GM12878 (cell line): ENCODE results near the gene SMAD9. TPM values are rescaled to one million over a fixed set of nuclear protein-coding genes. Genes with fewer than 3 reads are reported as not detected.

Experiments
- ATAC-seq: fragments of 200-7000 bp; cut with Tn5 transposase; 3 replicates; pipeline ENCODE4 v1.9.1; 2020; ENCODE audit warnings: mild to moderate bottlenecking, moderate library complexity
- BruUV-seq: library from RNA; stranded (reverse); fragments of 400-500 nt; replicated peaks from 2 replicates; lab custom pipeline; 2021; lab: Mats Ljungman, UMichigan
- CTCF ChIA-PET: fragments of 300-600 bp; sonication (Branson Sonifier 250); formaldehyde crosslinking; extraction: SDS; loops from one replicate; lab custom pipeline; 2021; ENCODE audit warnings: inconsistent platforms; lab: Yijun Ruan, JAX
- POLR2A ChIA-PET: fragments of 350-600 bp; formaldehyde crosslinking; extraction: SDS; loops from one replicate; lab custom pipeline; 2021; ENCODE audit warnings: inconsistent platforms; lab: Charles Lee
- RAD21 ChIA-PET: fragments of 300-600 bp; sonication (Branson Sonifier 250); formaldehyde crosslinking; loops from one replicate; lab custom pipeline; 2023; ENCODE audit warnings: antibody characterized with exemption; ENCODE audit not compliant: unreplicated experiment; lab: Charles Lee
- SMC1A ChIA-PET: fragments of 300-600 bp; sonication (Branson Sonifier 250); formaldehyde crosslinking; loops from one replicate; lab custom pipeline; 2023; ENCODE audit not compliant: unreplicated experiment, uncharacterized antibody; lab: Charles Lee
- DNase-seq: peaks from one replicate; pipeline ENCODE4 v3.0.0-alpha.2; 2011; ENCODE audit warnings: low read depth, low spot score
- FAIRE-seq: peaks from 3 replicates; lab custom pipeline; 2011; peaks lifted over from hg19 to GRCh38; lab: Jason Lieb, UNC
- H2AFZ ChIP-seq: 2 replicates; pipeline ENCODE4 v1.6.0; 2011; ENCODE audit warnings: low read depth, low read length, control low read depth; ENCODE audit not compliant: control insufficient read depth
- H3K27ac ChIP-seq: 2 replicates; pipeline ENCODE4 v1.5.1; 2011; ENCODE audit warnings: control low read depth; ENCODE audit not compliant: control insufficient read depth, insufficient read depth
- H3K27me3 ChIP-seq, 2 experiments: replicated peaks in 1 of 2; 2 replicates each; pipeline versions ENCODE4 v1.6.0 to v1.6.1; 2011; ENCODE audit warnings: low read length in 1 of 2; ENCODE audit not compliant: control insufficient read depth in 2 of 2, insufficient read depth in 2 of 2
- H3K36me3 ChIP-seq, 2 experiments: 2 replicates each; pipeline ENCODE4 v1.5.1; 2011; ENCODE audit warnings: low read length in 1 of 2; ENCODE audit not compliant: control insufficient read depth in 2 of 2, insufficient read depth in 2 of 2
- H3K4me1 ChIP-seq: 2 replicates; pipeline ENCODE4 v1.6.1; 2011; ENCODE audit warnings: mild to moderate bottlenecking, low read length, moderate library complexity, mixed read lengths; ENCODE audit not compliant: control insufficient read depth, insufficient read depth
- H3K4me2 ChIP-seq: 2 replicates; pipeline ENCODE4 v1.6.0; 2011; ENCODE audit warnings: control low read depth; ENCODE audit not compliant: control insufficient read depth, insufficient read depth
- H3K4me3 ChIP-seq: fragments of 200-600 bp; sonication (generic); 2 replicates; pipeline ENCODE4 v1.5.1; 2016
- H3K79me2 ChIP-seq: 2 replicates; pipeline ENCODE4 v1.6.0; 2011; ENCODE audit warnings: low read length; ENCODE audit not compliant: control insufficient read depth, insufficient read depth
- H3K9ac ChIP-seq: 2 replicates; pipeline ENCODE4 v1.8.0; 2011; ENCODE audit warnings: low read length, control low read depth, mixed read lengths; ENCODE audit not compliant: control insufficient read depth, insufficient read depth
- H3K9me3 ChIP-seq: replicated peaks from 3 replicates; pipeline ENCODE4 v1.5.1; 2011; ENCODE audit warnings: mild to moderate bottlenecking, low read length; ENCODE audit not compliant: control insufficient read depth, insufficient read depth
- H4K20me1 ChIP-seq: 2 replicates; pipeline ENCODE4 v1.6.0; 2011; ENCODE audit not compliant: control insufficient read depth, insufficient read depth
- CREB1 ChIP-seq: IDR thresholded peaks from 2 replicates; pipeline ENCODE4 v1.6.1; 2012; ENCODE audit warnings: low read depth, mild to moderate bottlenecking, inconsistent platforms
- CUX1 ChIP-seq: IDR thresholded peaks from 2 replicates; pipeline ENCODE4 v1.6.1; 2012; ENCODE audit warnings: improper control_type of control experiment, low read depth, low read length; ENCODE audit not compliant: insufficient replicate concordance
- E2F8 ChIP-seq: fragments of 450-650 bp; IDR thresholded peaks from 2 replicates; pipeline ENCODE4 v1.6.1; 2018; ENCODE audit warnings: mild to moderate bottlenecking, low read depth, moderate library complexity; ENCODE audit not compliant: partially characterized antibody
- HDGF ChIP-seq: fragments of 450-650 bp; IDR thresholded peaks from 2 replicates; pipeline ENCODE4 v1.6.1; 2016; ENCODE audit warnings: antibody characterized with exemption
- MTA2 ChIP-seq: fragments of 450-650 bp; IDR thresholded peaks from 2 replicates; pipeline ENCODE4 v1.6.1; 2016; ENCODE audit warnings: low read depth, mild to moderate bottlenecking, moderate library complexity
- NR2C1 ChIP-seq: fragments of 450-650 bp; IDR thresholded peaks from 2 replicates; pipeline ENCODE4 v1.6.1; 2017; ENCODE audit warnings: antibody characterized with exemption, mild to moderate bottlenecking, moderate library complexity
- NR2C2 ChIP-seq: IDR thresholded peaks from 2 replicates; pipeline ENCODE4 v1.6.1; 2011; ENCODE audit warnings: borderline replicate concordance, low read depth; ENCODE audit not compliant: control insufficient read depth, insufficient read length
- POLR2A ChIP-seq: IDR thresholded peaks from 2 replicates; pipeline ENCODE4 v1.6.1; 2011; ENCODE audit warnings: low read depth, mild to moderate bottlenecking, low read length
- POLR2AphosphoS5 ChIP-seq: IDR thresholded peaks from 2 replicates; pipeline ENCODE4 v1.6.1; 2011; ENCODE audit warnings: mild to moderate bottlenecking, low read length, inconsistent platforms
- RFX5 ChIP-seq: IDR thresholded peaks from 2 replicates; pipeline ENCODE4 v1.6.1; 2011; ENCODE audit warnings: low read depth, low read length, improper control_type of control experiment
- SMARCA5 ChIP-seq: fragments of 450-650 bp; IDR thresholded peaks from 2 replicates; pipeline ENCODE4 v1.6.1; 2017; ENCODE audit warnings: mild to moderate bottlenecking
- SUPT20H ChIP-seq: IDR thresholded peaks from 2 replicates; pipeline ENCODE4 v1.6.1; 2011; ENCODE audit warnings: low read depth, mild to moderate bottlenecking, low read length, moderate library complexity, borderline replicate concordance; ENCODE audit not compliant: control insufficient read depth
- TARDBP ChIP-seq: IDR thresholded peaks from 2 replicates; pipeline ENCODE4 v1.6.1; 2016; ENCODE audit warnings: borderline replicate concordance
- ZBTB4 ChIP-seq: fragments of 450-650 bp; formaldehyde crosslinking; IDR thresholded peaks from 2 replicates; pipeline ENCODE4 v1.4.0; 2022; ENCODE audit warnings: mild to moderate bottlenecking, moderate library complexity
- WGBS: methylation state at CpG from one replicate; pipeline ENCODE4 v1.1.6; 2016; ENCODE audit warnings: low lambda C conversion rate; ENCODE audit not compliant: insufficient replicate concordance, insufficient coverage; ENCODE audit errors: missing lambda C conversion rate; 5-methylcytosine and 5-hydroxymethylcytosine counted together
- in situ Hi-C: fragments of 300-500 bp; cut with MboI; formaldehyde crosslinking; loops from 9 replicates; pipeline ENCODE4 v1.14.3; 2018; ENCODE audit warnings: mixed read lengths
- intact Hi-C: fragments of 100-400 bp; cut with micrococcal nuclease; formaldehyde crosslinking; loops from one replicate; pipeline ENCODE4 v1.14.2; 2022; ENCODE audit not compliant: unreplicated experiment
- polyA plus RNA-seq, 11 experiments: library from polyadenylated mRNA; depleted of rRNA in 4 of 11; unstranded in 6 of 11; stranded (reverse) in 5 of 11; fragments of >200 nt; fragmentation: Nextera tagmentation in 4 of 11; fragmentation: Illumina TruSeq in 1 of 11; extraction: Ambion mirVana in 4 of 11; extraction: Trizol in 1 of 11; gene quantifications; 1 replicate in 1 of 11; 2 replicates in 10 of 11; pipeline versions ENCODE4 v1.2.1 to v1.2.3, GENCODE V29; 2011 to 2016; ENCODE audit warnings: inconsistent platforms in 2 of 11, missing spikeins in 2 of 11, low read depth in 1 of 11
- total RNA-seq, 4 experiments: library from RNA; depleted of rRNA in 3 of 4; stranded (reverse); fragments of >200 nt in 3 of 4; fragmentation: Illumina TruSeq in 1 of 4; extraction: Trizol in 1 of 4; gene quantifications; 2 replicates each; pipeline versions ENCODE4 v1.2.1 to v1.2.3, GENCODE V29; 2013 to 2021

Gene SMAD9
- total and polyA plus RNA-seq, 10 of the 15 experiments (the other 5 are each of a cell fraction or from before 2014, with no cell fraction given): 0.22 to 0.69 (median 0.42) TPM; not detected in 6

GRCh38 chr13:36879218-36879938, 40.7 kb downstream of the SMAD9 start:
- Histone ChIP-seq H3K27ac (no peak overlapping the region), H3K9me3 (no peaks in the 10 kb centered on the region), H3K4me1 (no peaks in the 10 kb centered on the region), H3K27me3 (no peaks in the 10 kb centered on the region), H3K9ac (no peak overlapping the region), H3K4me3 (no peak overlapping the region), H3K79me2 (no peaks in the 10 kb centered on the region), H4K20me1 (no peaks in the 10 kb centered on the region), H2AFZ (no peak overlapping the region), H3K36me3 (no peaks in the 10 kb centered on the region), H3K4me2 (no peak overlapping the region)
- intact Hi-C loops: no loop called here
- ChIA-PET CTCF (no interaction called here), SMC1A (interaction anchor here (1.3 kb wide), 1 partner anchor 9 kb away, joined by 3 read pairs; no protein-coding TSS in a partner anchor), POLR2A (no interaction called here), RAD21 (no interaction called here)
- ATAC-seq (no peak), FAIRE-seq (no peak), DNase-seq (no peak)
- no TSS peak for BruUV-seq
- 71% methylated on average over 33 of the region's 34 CpGs for WGBS
- in situ Hi-C loops: no loop called here
- TF ChIP-seq RFX5 (no peak), MTA2 (no peak), CUX1 (no peak), SUPT20H (no peak), NR2C1 (no peak), HDGF (no peak), E2F8 (no peak), ZBTB4 (CRISPR knock-in tag) (no peak), POLR2A (no peak), POLR2AphosphoS5 (no peak), NR2C2 (no peak), TARDBP (no peak), SMARCA5 (no peak), CREB1 (no peak)
